HG03280 (cell line): Measurements from ENCODE around the gene CLCN1.
A peak's percentile ranks its signal among the peaks of the same experiment; 100 is the strongest.

Source experiments
- ATAC-seq: cut with Tn5 transposase; IDR thresholded peaks from one replicate; pipeline ENCODE4 v1.9.1; 2021; ENCODE audit warnings: mild to moderate bottlenecking, moderate library complexity; ENCODE audit not compliant: unreplicated experiment

CLCN1 gene

DNA sequence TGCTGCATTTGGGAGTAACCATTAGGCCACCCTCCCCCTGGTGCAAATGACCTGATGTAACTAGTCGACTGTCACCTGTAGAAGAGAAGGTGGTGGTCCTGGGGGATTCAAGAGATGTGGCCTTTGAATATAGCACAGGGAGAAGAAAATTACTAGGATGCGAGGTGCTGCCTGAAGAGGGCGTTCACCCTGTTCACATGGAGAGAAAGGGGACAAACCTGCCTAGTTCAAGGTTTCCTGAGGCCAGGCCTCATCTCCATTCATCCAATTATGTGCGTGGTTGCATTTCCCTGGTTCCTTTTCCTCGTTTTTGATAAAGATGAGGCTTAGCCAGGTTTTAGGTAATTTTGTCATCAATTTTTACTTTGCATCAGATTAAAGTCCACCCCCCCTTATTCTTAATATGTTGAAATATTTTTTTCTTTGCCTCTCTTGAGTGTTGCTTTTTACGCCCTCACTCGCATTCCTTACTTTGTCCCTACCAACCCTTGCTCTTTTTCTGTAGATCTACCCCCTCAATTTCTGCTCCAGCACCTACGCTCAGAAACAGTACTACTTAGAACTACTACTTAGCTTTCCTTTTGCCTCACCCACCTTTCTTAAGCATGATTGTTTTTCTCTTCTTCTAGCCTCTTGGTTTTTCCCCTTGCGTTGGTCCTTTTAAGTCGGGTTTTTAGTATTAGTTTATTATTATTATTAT, 13.7 kb downstream of the CLCN1 start:
- no peak for ATAC-seq

DNA sequence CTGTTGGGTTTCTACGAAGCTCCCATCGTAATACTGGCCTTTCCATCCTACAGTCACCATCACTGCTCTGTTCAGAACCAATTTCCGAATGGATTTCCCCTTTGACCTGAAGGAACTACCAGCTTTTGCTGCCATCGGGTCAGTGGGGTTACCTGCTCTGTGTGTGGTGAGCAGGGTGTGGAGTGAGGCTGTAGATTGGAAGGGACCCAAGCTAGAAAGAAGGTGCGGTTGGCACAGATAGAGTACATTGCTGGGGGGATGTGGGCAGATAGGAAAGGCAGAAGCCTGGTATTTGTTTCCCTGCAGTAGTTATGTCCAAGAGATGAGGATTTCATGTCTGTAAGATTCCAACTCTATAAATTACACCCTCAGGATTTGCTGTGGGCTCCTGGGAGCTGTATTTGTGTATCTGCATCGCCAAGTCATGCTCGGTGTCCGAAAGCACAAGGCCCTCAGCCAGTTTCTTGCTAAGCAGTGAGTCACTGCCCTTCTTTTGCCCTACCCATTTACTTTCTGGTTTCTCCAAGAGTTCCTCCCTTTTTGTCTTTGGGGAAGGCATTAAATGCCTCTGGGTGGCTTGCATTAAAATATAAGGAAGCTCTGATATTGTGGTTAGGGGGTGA, 15.4 kb downstream of the CLCN1 start:
- ATAC-seq = no peak

GRCh38 chr7:143334244-143334643, 18.3 kb downstream of the CLCN1 start:
- no peak for ATAC-seq

GRCh38 chr7:143337216-143337615, 21.3 kb downstream of the CLCN1 start:
- no peak for ATAC-seq

GRCh38 chr7:143341842-143342241, 25.9 kb downstream of the CLCN1 start:
- no peak for ATAC-seq

- no peak for ATAC-seq
These were observed 27.7 kb downstream of the CLCN1 start for GRCh38 chr7:143343596-143343995.

DNA sequence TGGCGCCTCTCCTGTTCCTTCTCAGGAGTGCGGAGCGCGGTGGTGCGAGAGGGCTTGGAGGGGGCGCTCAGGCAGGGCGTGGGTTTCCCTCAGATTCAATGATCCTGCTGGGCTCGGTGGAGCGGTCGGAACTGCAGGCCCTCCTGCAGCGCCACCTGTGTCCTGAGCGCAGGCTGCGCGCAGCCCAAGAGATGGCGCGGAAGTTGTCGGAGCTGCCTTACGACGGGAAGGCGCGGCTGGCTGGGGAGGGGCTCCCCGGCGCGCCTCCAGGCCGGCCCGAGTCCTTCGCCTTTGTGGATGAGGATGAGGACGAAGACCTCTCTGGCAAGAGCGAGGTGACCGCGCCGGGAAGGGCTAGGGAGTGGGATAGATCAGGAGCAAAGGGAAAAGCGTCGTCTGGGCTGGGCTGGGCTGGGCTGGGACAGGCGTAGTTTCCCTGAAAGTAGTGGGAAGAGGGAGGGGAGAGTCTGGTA, 29.6 kb downstream of the CLCN1 start:
- peak; percentile 78 for ATAC-seq

- ATAC-seq = no peak
These were observed 30.1 kb downstream of the CLCN1 start for GRCh38 chr7:143346018-143346417.

DNA sequence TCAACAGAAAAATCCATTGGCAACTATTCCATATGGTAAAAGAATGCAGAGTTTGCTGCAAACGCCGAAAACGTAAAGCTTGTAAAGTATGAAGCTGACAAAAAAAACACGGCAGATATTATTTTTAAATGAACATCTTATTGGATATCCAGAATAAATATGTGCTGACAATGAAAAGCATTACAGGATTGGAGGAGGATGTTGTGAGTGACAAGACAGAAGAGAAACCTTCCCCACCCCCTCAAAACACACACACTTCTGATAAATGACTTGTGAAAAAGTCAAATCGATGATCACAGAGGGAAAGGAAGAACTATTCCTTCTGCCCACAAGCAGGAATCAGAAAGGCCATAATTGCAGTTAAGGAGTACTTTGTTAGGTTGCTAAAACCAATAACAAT, 32.0 kb downstream of the CLCN1 start:
- ATAC-seq = no peak

DNA sequence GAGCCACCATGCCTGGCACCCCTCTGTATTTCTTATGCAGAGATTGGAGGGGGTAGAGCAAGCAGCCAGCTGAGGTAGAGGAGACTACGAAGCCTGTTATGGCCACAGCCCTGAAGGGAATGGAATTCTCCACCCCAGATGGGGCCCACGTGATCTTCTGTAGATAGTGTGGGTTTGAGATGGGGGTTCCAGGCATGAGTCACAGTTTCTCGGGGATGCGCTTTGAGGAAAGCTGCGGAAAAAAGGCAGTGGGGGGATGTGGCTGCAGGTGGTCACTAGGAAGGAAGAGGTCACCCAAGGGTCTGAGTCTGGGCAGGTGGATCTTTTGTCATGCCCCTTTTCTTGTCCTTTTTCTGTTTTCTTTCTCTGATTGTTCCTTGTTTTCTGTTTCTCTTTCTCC, 35.1 kb downstream of the CLCN1 start:
- no peak for ATAC-seq

DNA sequence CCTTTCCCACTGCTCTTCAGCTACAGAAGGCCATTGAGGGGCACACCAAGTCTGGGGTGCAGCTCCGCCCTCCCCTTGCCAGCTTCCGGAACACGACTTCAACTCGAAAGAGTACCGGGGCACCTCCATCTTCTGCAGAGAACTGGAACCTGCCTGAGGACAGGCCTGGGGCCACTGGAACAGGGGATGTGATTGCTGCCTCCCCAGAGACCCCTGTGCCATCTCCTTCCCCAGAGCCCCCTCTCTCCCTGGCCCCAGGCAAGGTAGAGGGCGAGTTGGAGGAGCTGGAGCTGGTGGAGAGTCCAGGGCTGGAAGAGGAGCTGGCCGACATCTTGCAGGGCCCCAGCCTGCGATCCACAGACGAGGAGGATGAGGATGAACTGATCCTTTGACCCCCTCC, 35.7 kb downstream of the CLCN1 start:
- ATAC-seq = no peak

DNA sequence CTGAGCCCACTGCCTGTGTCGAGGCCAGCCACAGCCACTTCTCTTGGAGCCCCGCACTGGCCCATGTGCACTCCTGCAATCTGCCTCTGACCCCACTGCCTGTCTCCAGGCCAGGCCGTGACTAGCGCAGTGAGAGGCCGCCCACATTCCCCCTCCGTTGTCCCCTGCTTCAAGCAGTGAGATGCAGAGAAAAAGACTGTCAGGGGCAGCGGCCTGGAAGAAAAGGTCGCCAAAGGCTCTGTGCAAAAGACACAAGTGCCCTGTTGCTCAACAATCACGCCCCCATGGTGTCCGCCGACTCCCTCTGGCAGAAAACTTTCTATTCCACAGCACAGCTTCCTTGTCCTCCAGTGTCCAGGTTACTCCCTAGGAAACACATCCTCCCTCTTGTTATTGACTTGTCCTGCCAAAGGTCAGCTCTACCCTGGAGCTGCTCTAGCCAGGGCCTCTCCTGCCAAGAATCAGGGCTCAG, 36.7 kb downstream of the CLCN1 start:
- no peak for ATAC-seq

GRCh38 chr7:143354376-143354775, 38.5 kb downstream of the CLCN1 start:
- ATAC-seq = no peak

DNA sequence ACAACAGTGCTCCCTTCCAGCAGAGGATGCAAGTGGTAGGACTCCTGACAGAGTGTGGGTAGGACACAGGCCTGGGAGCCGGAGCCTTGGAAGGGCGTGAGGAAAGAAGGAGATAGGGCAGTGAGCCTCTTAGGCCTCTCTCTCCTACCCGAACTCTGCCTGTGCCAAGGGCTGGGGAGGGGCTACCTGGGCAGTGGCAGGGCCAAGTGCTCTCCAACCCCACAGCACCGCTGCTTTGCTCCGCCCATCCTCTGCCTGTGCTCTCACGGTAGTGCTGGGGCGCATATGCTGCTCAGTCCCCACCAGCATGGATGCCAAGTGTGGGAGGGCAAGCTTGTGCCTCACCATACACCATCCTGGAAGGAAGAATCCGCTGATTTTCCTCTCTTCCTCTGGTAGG, 39.1 kb downstream of the CLCN1 start:
- no peak for ATAC-seq

DNA sequence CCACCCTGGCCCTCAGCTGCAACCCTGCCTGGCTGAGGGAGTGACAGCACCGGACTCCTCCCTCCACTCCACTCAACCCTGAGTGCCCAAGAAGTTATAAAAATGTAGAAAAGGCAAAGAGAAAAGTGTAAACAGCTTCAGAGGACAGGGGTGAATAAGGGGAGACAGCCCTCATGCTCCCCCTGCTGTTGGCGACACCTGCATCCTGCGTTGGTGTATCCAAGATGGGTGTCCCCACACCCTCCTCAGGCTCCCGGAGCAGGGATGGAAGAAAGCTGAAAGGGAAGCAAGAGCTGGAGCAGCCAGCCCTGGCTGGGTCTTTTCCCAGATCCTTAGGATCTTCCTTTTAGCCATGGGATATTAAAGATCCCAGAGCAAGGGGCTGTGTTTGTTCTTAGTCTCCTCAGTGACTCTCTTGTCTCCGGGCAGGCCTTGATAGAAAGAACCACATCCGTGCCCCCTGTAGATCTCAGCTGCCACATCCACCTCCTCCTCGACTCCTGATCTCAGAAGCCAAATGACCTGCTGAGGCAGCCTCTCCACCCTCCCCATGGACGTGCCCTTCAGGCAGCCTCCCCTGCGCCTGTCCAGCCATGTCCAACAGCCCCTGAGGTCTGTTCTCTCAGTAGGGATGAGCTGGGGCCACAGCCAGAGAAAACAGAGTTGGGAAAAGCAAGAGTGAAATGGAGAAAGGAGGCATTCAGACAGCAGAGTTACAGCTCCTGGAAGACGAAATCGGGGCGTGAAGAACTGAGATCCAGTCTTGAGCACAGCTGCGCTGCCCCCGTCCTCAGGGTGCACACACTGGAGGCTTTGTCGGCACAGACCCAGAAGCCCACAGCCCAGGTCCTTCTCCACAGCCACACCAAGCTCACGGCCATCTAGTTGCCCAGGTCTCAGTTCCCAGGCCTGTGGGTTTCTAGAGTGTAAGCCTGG, 39.8 kb downstream of the CLCN1 start:
- ATAC-seq = no peak

DNA sequence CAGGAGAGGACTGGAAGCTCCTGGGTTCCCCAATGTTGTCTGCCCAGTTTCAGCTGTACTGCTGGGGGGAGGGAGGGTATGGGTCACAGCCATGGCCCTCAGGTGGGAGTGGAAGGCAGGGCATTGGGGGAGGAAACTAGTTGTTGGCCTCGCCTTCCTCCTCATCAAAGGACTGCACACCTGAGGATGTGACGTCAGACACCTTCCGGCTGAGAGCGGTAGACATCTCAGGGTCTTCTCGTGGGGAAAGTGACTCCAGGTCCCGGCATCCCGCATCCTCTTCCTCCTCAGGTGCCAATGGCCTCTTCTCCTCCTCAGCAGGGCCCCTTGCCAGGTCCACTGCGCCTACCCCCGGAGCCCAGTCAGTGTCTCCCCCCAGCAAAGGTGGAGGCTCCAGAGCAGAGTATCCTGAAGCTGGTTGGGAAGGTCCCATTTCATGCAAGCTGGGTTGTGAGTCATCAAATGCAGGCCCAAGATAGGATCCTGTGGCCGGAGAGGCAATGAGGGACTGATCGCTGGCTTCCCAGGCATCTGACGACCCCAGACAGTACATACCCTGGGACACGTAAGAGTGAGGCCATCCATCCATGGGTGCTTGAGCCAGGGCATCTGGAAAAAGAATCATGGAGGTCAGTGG, 40.6 kb downstream of the CLCN1 start:
- no peak for ATAC-seq

DNA sequence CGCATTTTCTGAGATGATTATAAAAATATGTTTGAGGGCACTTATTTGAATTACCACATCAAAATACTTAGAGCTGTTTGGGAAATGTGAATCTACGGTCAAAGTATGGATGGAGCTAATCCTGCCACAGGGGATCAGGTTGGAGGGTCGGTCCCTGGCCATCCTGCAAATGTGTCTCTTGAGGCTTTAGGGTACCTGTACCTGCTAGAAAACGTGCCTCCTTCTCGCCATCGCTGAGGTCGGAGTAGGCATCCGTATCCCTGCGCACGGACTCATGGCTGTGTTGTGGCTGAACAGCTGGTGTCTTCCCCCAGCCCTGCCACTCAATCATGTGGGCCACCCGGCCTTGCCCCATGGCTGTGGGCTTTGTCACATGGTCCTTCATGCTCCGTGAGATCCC, 42.7 kb downstream of the CLCN1 start:
- ATAC-seq = no peak

DNA sequence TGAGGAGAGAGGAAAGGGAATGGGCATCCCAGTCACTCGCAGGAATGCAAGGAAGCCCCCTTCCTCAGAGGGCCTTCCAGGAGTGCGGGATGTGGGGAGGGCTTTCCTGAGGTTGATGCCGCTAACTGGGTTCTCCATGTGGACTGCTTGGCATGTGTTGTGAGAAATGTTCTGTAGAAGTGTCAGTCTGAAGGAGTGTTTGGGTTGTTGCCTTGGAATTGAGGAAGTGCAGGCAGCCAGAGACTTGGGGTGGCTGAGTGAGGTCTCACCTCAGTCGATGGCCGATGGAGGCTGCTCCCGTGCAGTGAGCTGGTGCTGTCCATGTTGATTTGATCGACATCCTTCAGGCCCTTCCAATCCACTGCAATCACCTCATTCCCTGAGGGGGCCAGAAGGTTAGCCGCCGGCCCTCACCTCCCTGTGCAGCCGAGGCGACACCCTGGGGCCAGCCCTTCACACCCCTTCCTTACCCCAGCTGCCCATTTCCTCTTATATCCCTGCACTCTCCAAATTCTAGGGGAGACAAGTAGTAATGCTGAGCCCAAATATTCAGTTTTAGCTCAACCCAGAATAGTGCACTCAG, 44.0 kb downstream of the CLCN1 start:
- ATAC-seq = no peak

GRCh38 chr7:143360788-143361551, 45.1 kb downstream of the CLCN1 start:
- no peak for ATAC-seq

- no peak for ATAC-seq
These were observed 45.7 kb downstream of the CLCN1 start for GRCh38 chr7:143361552-143362130.
